CD4-positive, alpha-beta T cell treated with Interleukin-4 for 1 hour (primary cell): ENCODE measurements around the gene PHKG1.
"Not testable (repeated sequence)": the region's sequence is repeated elsewhere in the genome, so short reads cannot be mapped to it uniquely, and the experiment has no call there.

ENCODE experiments used
- DNase-seq, 2 donors: peaks; one replicate each; pipeline ENCODE4 v3.0.0-alpha.2; 2020 to 2022

The PHKG1 gene

DNA sequence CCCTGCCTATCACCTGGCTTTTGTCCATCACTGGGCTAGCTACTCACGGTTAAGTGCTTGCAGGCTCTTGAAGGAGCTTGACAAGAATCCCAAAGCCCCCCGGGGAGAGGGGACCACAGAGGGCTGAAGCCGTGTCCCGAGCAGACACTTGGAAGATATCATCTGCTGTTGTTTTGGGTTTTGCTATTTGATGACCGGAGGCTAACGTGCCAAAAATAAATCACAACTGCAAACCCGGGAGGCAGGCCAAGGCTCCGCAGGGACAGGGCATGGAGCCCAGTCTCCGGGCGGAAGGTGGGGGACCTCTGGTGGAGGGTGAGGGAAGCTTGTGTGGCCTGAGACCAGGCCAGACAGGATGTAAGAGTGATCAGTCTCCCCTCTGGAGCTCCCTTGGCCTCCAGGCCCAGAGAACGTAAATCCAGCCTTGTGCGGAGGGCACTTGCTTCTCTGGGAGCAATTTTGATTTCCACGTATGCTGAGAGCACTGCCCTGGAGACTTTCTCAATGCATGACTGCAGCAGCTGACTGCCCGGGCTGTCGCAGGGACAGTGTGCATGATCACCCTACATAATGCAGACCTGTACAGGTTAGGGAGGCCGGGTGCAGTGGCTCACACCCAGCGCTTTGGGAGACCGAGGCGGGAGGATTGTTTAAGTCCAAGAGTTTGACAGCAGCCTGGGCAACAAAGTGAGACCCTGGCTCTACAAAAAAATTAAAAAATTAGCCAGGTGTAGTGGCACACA, at the start of gene PHKG1:
TSS of gene PHKG1 (minus strand) at position 164 of the 743 bp plus-strand sequence. CDS start 4,011 bp downstream, outside the sequence.
- no peak for DNase-seq

GRCh38 chr7:56131062-56131461, 38.3 kb upstream of the PHKG1 start:
- DNase-seq, result not testable (repeated sequence)

- DNase-seq, result no peak
Observed at GRCh38 chr7:56127241-56127975, 34.7 kb upstream of the PHKG1 start.

DNA sequence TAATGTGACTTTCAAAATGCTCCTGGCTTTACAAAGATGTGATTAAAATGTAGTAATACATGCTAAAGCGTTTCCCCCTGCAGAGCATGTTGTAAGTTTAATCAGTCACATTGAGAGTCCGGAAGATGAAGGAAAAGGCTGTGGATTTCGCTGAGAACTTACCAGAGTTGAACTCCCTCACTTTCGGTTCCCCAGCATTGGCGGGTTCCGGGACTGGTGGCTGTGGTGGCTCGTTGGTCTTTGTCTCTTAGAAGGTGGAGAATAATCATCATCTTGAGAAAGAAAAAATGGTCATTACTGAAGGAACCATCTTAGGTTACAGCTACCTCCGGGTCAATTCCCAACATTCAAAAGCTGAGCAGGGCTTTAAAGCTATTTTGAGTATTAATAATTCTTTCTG, 33.1 kb upstream of the PHKG1 start:
- DNase-seq, result no peak

DNA sequence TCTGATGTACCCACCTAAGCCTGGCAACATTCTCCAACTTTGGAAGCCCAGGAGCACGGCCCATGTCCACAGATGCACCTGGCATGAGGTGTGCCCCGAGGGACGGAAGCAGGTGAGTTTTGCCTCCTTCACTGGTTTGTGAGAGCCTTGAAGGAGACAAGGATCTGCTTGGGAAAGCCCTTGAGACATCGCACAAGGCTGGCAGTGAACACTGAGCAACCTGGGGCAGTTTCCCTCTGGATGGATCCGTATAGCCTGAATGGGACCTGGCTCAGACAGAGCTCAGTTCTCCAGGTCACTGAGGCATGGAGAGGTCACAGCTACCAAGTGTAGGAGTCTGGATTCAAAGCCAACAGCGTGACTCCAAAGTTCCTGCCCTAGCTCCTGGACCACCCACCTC, 32.2 kb upstream of the PHKG1 start:
- no peak for DNase-seq

DNA sequence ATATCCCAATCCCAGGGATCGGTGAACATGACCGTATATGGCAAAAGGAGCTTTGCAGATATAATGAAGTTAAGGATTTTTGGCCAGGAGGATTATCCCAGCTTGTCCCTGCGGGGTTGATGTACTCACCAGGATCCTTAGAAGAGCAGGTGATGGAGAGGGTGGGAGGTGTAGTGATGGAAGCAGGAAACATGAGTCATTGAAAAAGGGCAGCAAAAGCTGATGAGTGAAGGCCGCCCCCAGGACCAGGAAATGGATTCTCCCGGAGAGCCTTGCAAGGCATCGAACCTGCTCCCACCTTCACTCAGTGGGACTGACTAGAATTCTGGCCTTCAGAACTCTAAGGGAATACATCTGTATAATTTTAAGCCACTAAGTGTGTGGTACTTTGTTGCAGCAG, 28.7 kb upstream of the PHKG1 start:
- no peak for DNase-seq

DNA sequence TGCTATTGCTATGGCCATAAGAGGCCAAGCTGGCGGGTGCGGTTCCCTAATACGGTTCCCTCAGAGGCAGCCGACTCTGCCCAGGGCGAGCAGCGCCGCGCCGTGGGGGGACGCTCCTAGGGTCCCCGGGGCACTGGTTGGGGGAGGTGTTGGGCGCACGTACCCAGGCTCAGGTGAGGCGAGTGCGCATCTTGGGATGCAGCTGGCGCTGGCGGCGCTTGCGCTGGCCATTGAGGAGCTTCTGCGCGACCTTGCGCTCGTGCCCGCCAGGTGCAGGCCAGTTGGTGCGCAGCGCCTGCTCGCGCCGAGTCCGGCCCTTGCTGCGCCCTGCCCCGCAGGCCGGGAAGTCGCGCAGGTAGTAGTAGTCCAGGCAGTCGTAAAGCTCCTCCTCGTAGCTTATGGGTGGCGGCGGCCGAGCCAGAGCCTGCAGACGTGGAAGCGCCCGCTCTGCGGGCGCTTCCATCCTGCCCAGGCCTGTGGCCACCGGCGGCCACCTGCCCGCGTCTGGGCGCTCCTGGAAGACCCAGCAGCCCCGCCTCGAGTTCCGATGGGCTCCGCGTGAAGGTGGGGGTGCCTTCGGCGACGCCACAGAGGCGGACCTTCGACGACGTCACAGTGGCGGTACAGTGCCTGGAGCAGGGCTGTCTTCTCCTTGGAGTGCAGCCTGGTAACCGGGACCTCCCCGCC, 23.2 kb upstream of the PHKG1 start, which contains the start of gene NUPR2:
TSS of gene NUPR2 (minus strand) at position 566 of the 687 bp plus-strand sequence. CDS start at position 463, 103 bp downstream.
- DNase-seq, result no peak

DNA sequence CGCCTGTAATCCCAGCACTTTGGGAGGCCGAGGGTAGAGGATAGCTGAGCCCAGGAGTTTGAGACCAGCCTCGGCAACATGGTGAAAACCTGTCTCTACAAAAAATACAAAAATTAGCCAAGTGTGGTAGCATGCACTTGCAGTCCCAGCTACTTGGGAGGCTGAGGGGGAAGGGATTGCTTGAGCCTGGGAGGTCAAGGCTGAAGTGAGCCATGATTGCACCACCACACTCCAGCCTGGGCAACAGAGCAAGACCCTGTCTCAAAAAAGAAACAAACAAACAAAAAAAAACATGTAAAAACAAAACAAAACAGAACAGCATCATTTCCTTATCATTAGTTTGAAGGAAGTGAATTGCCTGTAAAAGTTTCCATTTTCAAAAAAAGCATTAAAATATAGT, 19.5 kb upstream of the PHKG1 start:
- DNase-seq, result not testable (repeated sequence)

DNA sequence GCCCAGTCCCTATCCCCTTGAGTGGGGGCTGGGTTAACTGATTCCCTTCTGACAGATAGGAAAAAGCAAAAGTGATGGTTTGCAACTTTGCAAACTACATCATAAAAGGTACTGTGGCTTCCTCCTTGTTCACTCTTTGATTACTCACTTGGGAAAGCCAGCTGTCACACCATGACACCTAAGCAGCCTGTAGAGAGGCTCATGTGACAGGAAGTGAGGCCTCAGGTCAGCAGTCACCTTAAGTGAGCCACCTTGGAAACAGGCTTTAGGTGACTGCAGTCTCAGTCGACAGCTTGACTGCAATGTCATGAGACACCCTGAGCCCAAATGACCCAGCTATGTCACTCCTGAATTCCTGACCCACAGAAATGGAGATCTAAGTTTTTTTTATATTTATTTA, 17.9 kb upstream of the PHKG1 start:
- no peak for DNase-seq

DNA sequence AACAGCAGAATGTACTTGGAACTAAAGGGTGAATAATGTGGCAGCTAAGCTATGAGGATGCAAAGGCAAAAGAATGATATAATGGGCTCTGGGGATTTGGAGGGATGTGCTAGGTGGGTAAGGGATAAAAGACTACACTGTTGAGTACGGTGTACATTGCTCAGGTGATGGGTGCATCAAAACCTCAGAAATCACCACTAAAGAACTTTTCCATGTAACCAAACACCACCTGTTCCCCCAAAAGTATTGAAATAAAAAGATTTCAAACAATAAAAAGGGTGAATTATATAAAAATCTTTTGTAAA, 15.2 kb upstream of the PHKG1 start:
- DNase-seq, result no peak

- DNase-seq, result peak; percentile 96 to 98
Observed at GRCh38 chr7:56106108-56107073, 13.6 kb upstream of the PHKG1 start, which contains the start of gene CHCHD2. TSS of gene CHCHD2 (minus strand) at chr7:56106476. CDS start at chr7:56106413, 63 bp downstream.

- peak; percentile 46 to 54 for DNase-seq
Observed at GRCh38 chr7:56105508-56105907, 12.8 kb upstream of the PHKG1 start.

- DNase-seq, result not testable (repeated sequence)
Observed at GRCh38 chr7:56104138-56104537, 11.4 kb upstream of the PHKG1 start.

DNA sequence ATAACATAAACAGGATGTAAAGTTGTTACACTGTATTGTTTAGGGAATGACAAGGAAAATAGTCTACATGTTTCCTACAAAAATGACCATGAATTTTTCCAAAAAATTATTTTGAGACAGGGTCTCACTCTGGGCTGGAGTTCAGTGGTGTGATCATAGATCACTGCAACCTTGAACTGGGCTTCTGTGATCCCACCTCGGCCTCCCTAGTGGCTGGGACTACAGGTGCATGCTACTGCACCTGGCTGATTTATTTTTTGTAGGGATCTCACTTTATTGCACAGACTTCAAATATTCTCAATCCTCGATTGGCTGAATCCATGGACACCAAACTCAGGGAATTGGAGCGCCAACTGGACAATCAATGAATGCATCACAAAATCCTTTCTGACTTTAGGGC, 6.9 kb upstream of the PHKG1 start:
- no peak for DNase-seq

DNA sequence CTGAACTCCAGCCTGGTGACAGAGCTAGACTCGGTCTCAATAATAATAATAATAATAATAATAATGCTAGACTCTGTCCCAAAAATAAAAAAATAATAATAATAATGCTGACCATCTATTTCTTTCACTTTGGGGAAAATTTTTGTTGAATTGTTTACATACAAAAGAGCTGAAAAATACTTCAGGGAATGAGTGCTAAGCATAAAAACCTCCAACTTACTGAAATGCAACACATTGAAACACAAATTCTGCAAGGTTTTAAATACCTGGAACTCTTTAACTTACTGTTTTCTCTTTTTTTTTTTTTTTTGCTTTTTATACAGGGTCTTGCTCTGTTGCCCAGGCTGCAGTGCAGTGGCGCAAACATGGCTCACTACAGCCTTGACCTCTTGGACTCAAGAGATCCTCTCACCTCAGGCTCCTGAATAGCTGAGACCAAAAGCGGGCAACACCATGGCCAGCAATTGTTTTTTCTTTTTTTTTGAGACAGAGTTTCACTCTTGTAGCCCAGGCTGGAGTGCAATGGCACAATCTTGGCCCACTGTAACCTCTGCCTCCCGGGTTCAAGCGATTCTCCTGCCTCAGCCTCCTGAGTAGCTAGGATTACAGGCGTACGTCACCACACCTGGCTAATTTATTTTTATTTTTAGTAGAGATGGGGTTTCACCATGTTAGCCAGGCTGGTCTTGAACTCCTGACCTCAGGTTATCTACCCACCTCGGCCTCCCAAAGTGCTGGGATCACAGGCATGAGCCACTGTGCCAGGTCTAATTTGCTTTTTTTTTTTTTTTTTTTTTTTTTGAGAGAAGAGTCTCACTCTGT, 5.6 kb upstream of the PHKG1 start:
- DNase-seq, result not testable (repeated sequence)

DNA sequence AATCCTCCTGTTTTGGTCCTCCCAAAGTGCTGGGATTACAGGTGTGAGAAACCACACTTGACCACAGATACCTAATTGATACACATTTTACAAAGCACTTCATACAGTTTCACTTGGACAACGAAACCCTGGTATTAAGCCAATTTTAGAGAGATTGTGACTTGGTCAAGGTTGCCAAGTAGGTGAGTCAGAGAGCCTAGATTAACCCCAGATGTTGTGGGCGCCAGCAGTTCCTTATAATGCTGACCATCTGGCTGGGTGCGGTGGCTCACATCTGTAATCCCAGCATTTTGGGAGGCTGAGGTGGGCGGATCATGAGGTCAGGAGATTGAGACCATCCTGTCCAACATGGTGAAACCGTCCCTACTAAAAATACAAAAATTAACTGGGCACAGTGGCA, 4.9 kb upstream of the PHKG1 start:
- no peak for DNase-seq

GRCh38 chr7:56092388-56092787, 364 bp downstream of the PHKG1 start:
- not testable (repeated sequence) for DNase-seq

DNA sequence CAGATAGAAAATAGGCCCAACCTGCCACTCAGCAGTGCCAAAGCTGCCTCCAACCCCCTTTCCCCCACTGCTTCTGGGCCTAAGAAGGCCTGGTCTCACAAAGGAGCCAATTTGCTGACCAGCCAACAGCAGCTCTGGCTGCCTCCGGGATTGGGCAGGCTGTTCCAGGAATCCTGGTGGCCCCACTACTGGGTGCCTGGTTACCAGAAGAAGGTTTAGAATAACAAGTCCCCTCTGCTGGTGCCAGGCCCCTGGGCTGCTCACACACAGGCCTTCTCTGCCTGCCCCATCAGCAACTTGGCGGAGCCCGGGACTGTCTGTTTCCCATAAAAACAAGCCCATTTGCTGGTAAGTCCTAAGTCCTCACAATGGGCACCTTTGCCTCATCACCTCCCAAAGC, 1.2 kb downstream of the PHKG1 start:
- no peak for DNase-seq

DNA sequence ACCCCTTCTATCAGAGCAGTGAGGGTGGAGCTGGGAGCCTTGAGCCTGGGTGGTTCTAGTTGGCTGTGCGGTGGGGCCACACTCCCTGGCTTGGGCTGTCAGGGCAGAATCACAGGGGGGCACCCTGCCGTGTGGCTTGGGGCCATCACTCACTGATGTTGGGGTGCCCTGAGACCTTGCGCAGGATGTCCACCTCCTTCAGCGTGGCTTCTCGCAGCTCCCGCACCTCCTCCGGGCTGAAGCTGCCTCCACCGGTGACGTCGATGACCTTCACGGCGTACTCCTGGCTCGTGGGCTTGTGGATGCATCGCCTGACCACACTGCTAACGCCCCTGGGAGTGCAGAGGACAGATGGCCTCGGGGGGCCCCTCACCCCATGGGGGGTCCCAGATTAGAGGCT, 5.3 kb downstream of the PHKG1 start:
- DNase-seq, result no peak

DNA sequence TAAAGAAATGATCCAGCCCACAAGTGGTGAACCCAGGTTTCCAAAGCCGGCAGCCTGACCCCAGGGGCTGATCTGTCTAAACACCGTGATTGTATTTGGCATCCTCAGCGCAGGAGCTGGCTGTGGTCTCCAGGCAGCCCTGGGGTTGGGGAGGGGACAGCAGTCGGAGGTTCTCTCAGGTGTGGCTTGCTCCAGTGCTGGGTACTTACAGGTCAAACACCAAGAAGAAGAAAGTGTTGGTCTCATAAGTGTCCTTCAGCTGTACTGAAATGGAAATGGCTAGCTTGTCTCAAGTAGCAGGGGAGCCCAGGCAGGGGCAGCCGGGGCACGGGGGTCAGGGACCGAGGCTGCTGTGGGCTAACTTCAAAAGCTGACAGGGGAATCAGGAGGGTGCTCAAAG, 6.0 kb downstream of the PHKG1 start:
- DNase-seq, result no peak

DNA sequence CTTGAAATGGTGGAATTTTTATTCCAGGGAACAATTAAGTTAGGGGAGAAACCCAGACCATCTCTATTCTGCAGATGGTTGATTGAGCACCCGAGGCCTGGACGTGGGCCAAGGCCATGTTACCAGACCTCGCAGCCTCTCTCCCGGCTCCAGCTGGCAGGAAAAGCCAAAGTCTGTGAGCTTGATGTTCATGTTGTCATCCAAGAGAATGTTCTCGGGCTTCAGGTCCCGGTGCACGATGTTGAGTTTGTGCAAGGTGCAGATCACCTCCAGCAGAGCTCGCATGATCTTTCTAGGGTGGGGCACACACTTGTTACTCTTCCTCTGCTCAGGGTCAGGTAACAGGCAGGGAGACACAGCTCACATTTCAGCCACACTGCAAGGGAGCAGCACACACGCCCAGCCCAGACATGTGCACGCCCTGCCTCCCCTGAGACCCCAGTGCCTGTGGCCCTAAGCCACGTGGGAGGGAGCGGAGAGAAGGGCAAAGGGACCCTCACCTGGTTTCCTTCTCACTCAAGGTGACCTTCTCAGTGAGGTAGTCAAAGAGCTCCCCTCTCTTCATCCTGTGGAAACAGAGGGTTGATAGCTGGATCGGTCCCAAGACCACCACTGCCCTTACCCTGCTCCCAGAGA, 9.5 kb downstream of the PHKG1 start:
- no peak for DNase-seq
